ENCODE results near the gene SH3GL1.

SH3GL1 gene

GRCh38 chr19:4374498-4375163 lies 25.7 kb downstream of the SH3GL1 start:
- Histone ChIP-seq H3K27ac (ENCODE audit: low read length) (peak overlapping the region; percentile 71), H3K4me1 (ENCODE audit: control insufficient read depth, insufficient read depth, low read length) (peaks cover 82% of the 10 kb centered on the region), H3K9ac (ENCODE audit: low read length in 2 of 2) (peak overlapping the region in 1 of 2 donors; percentile 48), H3K36me3 (ENCODE audit: control insufficient read depth in 2 of 2, insufficient read depth in 2 of 2, low read length in 2 of 2) (no peaks in the 10 kb centered on the region), H3K9me3 (ENCODE audit: control insufficient read depth in 2 of 2, low read length in 2 of 2) (no peaks in the 10 kb centered on the region), H3K27me3 (ENCODE audit: control insufficient read depth in 1 of 2, insufficient read depth in 2 of 2, low read length in 2 of 2) (no peaks in the 10 kb centered on the region), H3K4me3 (ENCODE audit: low read length in 2 of 2) (peak overlapping the region in 1 of 2 donors; percentile 40)

GRCh38 chr19:4373601-4374497 lies 26.5 kb downstream of the SH3GL1 start:
- peaks cover 87% of the 10 kb centered on the region for H3K4me1 ChIP-seq (ENCODE audit: control insufficient read depth, insufficient read depth, low read length)

GRCh38 chr19:4373013-4373367 lies 27.4 kb downstream of the SH3GL1 start:
- Histone ChIP-seq H3K27ac (ENCODE audit: low read length) (peak overlapping the region; percentile 71), H3K4me1 (ENCODE audit: control insufficient read depth, insufficient read depth, low read length) (peaks cover 95% of the 10 kb centered on the region), H3K36me3 (ENCODE audit: control insufficient read depth in 2 of 2, insufficient read depth in 2 of 2, low read length in 2 of 2) (no peaks in the 10 kb centered on the region), H3K9ac (ENCODE audit: low read length in 2 of 2) (peak overlapping the region in 1 of 2 donors; percentile 15), H3K4me3 (ENCODE audit: low read length in 2 of 2) (no peak overlapping the region), H3K9me3 (ENCODE audit: control insufficient read depth in 2 of 2, low read length in 2 of 2) (no peaks in the 10 kb centered on the region), H3K27me3 (ENCODE audit: control insufficient read depth in 1 of 2, insufficient read depth in 2 of 2, low read length in 2 of 2) (no peaks in the 10 kb centered on the region)

More at GRCh38 chr19:4373601-4374497, 26.5 kb downstream of the SH3GL1 start:
- Histone ChIP-seq H3K36me3 (ENCODE audit: control insufficient read depth in 2 of 2, insufficient read depth in 2 of 2, low read length in 2 of 2) (no peaks in the 10 kb centered on the region), H3K9me3 (ENCODE audit: control insufficient read depth in 2 of 2, low read length in 2 of 2) (no peaks in the 10 kb centered on the region), H3K27me3 (ENCODE audit: control insufficient read depth in 1 of 2, insufficient read depth in 2 of 2, low read length in 2 of 2) (no peaks in the 10 kb centered on the region), H3K9ac (ENCODE audit: low read length in 2 of 2) (peak overlapping the region; percentile 5 to 48), H3K4me3 (ENCODE audit: low read length in 2 of 2) (peak overlapping the region in 1 of 2 donors; percentile 40), H3K27ac (ENCODE audit: low read length) (peak overlapping the region; percentile 71)

DNA sequence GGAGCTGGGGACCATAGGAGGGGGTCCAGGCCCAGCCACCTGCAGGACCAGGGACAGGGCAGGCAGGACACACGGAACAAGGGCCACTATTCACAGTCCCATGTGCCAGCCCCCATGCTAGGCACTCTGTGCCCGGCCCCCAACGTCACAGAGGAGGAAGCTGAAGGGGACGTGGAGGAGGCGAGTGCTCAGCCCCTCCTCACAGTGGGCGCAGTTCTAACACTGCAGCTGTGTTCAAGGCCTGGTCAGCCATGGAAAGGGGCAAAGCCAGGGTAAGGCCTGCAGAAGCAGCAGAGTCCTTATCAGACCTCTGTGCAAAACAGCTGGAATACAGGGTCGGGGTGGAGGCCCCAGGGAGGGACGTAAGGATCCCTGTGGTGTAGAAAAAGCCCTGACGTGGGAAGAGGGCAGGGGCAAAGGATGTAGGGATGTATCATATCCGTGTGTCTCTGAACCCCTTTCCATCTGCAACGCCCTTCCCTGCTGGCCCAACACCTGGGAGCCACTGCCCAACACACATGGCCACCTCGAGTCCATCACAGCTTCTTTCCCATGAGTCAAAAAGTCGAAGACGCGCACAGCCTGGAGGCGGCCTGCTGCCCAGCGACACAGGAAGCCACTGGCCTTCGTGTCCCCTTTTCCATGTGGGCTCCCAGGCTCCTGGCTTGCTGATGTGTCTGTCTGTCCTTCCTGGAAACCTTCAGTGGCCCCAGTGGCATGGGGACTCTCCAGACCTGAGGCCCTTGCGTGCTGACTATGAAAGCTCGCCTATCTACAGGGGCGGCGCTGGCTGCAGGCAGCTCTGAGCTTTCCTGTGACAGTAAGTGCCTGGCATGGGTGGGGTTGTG lies 28.0 kb downstream of the SH3GL1 start:
- Histone ChIP-seq H3K4me3 (ENCODE audit: low read length in 2 of 2) (peak overlapping the region in 1 of 2 donors; percentile 8), H3K27me3 (ENCODE audit: control insufficient read depth in 1 of 2, insufficient read depth in 2 of 2, low read length in 2 of 2) (no peaks in the 10 kb centered on the region), H3K9ac (ENCODE audit: low read length in 2 of 2) (no peak overlapping the region), H3K4me1 (ENCODE audit: control insufficient read depth, insufficient read depth, low read length) (peaks cover 97% of the 10 kb centered on the region), H3K9me3 (ENCODE audit: control insufficient read depth in 2 of 2, low read length in 2 of 2) (no peaks in the 10 kb centered on the region), H3K27ac (ENCODE audit: low read length) (peak overlapping the region; percentile 31), H3K36me3 (ENCODE audit: control insufficient read depth in 2 of 2, insufficient read depth in 2 of 2, low read length in 2 of 2) (no peaks in the 10 kb centered on the region)

GRCh38 chr19:4371247-4372164 lies 28.8 kb downstream of the SH3GL1 start:
- peaks cover 88% of the 10 kb centered on the region for H3K4me1 ChIP-seq (ENCODE audit: control insufficient read depth, insufficient read depth, low read length)
- peak overlapping the region; percentile 33 to 47 for H3K9ac ChIP-seq (ENCODE audit: low read length in 2 of 2)
- peak overlapping the region; percentile 31 for H3K27ac ChIP-seq (ENCODE audit: low read length)
- no peak overlapping the region for H3K4me3 ChIP-seq (ENCODE audit: low read length in 2 of 2)
- no peaks in the 10 kb centered on the region for H3K36me3 ChIP-seq (ENCODE audit: control insufficient read depth in 2 of 2, insufficient read depth in 2 of 2, low read length in 2 of 2)
- no peaks in the 10 kb centered on the region for H3K27me3 ChIP-seq (ENCODE audit: control insufficient read depth in 1 of 2, insufficient read depth in 2 of 2, low read length in 2 of 2)
- H3K9me3 ChIP-seq (ENCODE audit: control insufficient read depth in 2 of 2, low read length in 2 of 2): no peaks in the 10 kb centered on the region

DNA sequence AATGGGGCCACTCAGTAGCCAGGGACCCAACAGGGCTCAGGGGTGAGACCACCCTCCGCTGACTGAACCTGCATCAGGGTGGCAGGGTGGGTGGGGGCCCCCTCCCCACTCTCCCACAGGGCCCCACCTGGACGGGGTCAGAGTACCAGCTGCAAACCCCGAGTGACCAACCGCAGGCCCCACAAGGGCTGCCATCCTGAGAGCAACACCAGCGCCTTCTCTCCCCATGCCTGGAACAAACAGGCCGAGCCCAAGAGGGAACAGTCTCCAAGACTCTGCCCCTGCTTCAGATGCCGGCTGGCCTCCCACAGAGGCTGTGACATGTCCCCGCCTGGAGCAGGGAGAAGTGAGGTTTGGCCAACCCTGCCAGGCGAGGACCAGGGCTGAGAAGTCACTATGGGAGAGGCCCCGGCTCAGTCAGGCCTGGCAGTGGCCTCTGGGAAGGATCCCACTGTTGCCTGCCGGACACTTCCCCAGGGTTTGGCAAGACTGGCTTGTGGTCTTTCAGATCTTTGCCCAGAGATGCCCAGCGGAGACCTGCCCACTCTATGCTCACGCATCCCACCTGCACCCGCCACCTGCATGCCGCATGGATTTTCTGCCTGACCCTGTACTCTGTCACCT lies 29.8 kb downstream of the SH3GL1 start:
- peaks cover 78% of the 10 kb centered on the region for H3K4me1 ChIP-seq (ENCODE audit: control insufficient read depth, insufficient read depth, low read length)
- peaks cover 6 to 8% of the 10 kb centered on the region in 2 donors for H3K36me3 ChIP-seq (ENCODE audit: control insufficient read depth in 2 of 2, insufficient read depth in 2 of 2, low read length in 2 of 2)
- no peak overlapping the region for H3K4me3 ChIP-seq (ENCODE audit: low read length in 2 of 2)
- peak overlapping the region in 1 of 2 donors; percentile 33 for H3K9ac ChIP-seq (ENCODE audit: low read length in 2 of 2)
- peak overlapping the region; percentile 31 for H3K27ac ChIP-seq (ENCODE audit: low read length)
- no peaks in the 10 kb centered on the region for H3K27me3 ChIP-seq (ENCODE audit: control insufficient read depth in 1 of 2, insufficient read depth in 2 of 2, low read length in 2 of 2)
- H3K9me3 ChIP-seq (ENCODE audit: control insufficient read depth in 2 of 2, low read length in 2 of 2): no peaks in the 10 kb centered on the region

DNA sequence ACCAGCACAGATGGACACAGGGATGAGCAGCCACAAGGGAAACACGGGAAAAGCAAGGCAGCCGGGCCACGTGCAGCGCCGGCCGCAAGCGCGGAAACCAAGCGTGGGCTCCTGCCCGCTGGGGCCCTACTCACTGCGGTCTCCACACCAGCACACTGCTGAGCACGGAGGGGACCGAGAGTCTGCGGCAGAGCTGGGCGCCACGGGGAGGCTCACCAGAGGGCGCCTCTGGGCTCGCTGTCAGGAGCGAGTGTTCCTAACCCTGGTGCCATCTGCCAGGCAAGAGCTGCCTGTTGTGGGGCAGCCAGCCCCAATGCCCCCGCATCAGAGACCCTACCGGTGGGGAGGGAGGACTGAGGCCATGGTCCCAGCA lies 30.5 kb downstream of the SH3GL1 start:
- H3K4me3 ChIP-seq (ENCODE audit: low read length in 2 of 2): peak overlapping the region in 1 of 2 donors; percentile 47
- H3K4me1 ChIP-seq (ENCODE audit: control insufficient read depth, insufficient read depth, low read length): peaks cover 72% of the 10 kb centered on the region
- no peaks in the 10 kb centered on the region for H3K9me3 ChIP-seq (ENCODE audit: control insufficient read depth in 2 of 2, low read length in 2 of 2)
- H3K9ac ChIP-seq (ENCODE audit: low read length in 2 of 2): no peak overlapping the region
- H3K27ac ChIP-seq (ENCODE audit: low read length): peak overlapping the region; percentile 24
- H3K27me3 ChIP-seq (ENCODE audit: control insufficient read depth in 1 of 2, insufficient read depth in 2 of 2, low read length in 2 of 2): no peaks in the 10 kb centered on the region
- H3K36me3 ChIP-seq (ENCODE audit: control insufficient read depth in 2 of 2, insufficient read depth in 2 of 2, low read length in 2 of 2): peaks cover 12 to 13% of the 10 kb centered on the region in 2 donors

DNA sequence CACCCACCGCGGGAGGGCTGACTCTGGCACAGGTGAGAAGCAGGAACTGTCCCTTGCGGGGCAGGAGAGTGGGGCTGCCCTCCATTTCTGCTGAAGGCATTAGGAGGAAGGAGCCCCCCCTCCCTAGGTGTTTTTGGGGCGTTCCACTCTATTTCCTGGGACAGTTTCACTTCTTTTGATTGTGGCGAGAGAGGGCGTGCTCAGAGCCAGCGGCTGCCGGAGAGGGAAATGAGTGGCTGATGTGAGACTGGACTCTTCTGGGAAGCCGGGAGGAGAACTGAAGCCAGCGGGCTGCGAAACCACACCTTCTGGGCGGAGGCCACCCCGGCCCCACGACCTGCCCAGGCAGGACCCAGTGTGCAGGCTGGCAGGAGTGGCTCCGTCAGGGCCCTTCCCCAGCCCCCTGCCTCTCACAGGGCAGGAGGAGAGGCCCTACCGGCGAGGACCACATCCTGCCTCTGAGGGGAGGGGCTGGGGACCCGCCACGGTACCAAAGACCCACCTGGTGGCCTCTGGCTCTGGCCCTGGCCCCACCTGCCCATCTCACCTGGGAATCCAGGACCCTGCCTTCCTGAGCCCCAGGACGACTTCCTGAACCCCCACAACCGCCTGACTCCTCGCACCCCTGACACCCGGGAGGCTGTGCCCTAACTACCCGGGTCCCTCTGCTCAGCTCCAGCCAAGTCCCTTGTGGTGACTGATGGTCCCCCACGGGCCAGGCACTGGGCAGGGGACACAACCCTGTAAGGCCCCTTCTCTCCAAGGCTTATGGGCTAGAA lies 31.0 kb downstream of the SH3GL1 start:
- peaks cover 12 to 13% of the 10 kb centered on the region in 2 donors for H3K36me3 ChIP-seq (ENCODE audit: control insufficient read depth in 2 of 2, insufficient read depth in 2 of 2, low read length in 2 of 2)
- H3K9ac ChIP-seq (ENCODE audit: low read length in 2 of 2): peak overlapping the region in 1 of 2 donors; percentile 5
- H3K4me1 ChIP-seq (ENCODE audit: control insufficient read depth, insufficient read depth, low read length): peaks cover 66% of the 10 kb centered on the region
- peak overlapping the region; percentile 24 for H3K27ac ChIP-seq (ENCODE audit: low read length)
- H3K27me3 ChIP-seq (ENCODE audit: control insufficient read depth in 1 of 2, insufficient read depth in 2 of 2, low read length in 2 of 2): no peaks in the 10 kb centered on the region
- H3K4me3 ChIP-seq (ENCODE audit: low read length in 2 of 2): peak overlapping the region in 1 of 2 donors; percentile 47
- H3K9me3 ChIP-seq (ENCODE audit: control insufficient read depth in 2 of 2, low read length in 2 of 2): no peaks in the 10 kb centered on the region
